T-helper 1 cell treated with Interleukin-12 subunit alpha and Interleukin-12 subunit beta and Interleukin-4 antibody, amounts not matched to agents 30 ng/mL and 1 ng/mL, for 36 hours (primary cell): ENCODE measurements around the gene KPTN. TPM values are rescaled to one million over a fixed set of nuclear protein-coding genes. Genes with fewer than 3 reads are reported as not detected.

Experiments
- intact Hi-C: fragments of 100-400 bp; cut with micrococcal nuclease; formaldehyde crosslinking; loops from one replicate; pipeline ENCODE4 v1.15.1; 2024
- total RNA-seq: library from RNA; stranded (reverse); gene quantifications from 2 replicates; pipeline ENCODE4 v1.2.3, GENCODE V29; 2022

KPTN gene
- total RNA-seq, 1 donor from 2014 or later = 11.0 TPM

- intact Hi-C loops = no loop called here
These were observed 13.4 kb downstream of the KPTN start for GRCh38 chr19:47470447-47471195.

DNA sequence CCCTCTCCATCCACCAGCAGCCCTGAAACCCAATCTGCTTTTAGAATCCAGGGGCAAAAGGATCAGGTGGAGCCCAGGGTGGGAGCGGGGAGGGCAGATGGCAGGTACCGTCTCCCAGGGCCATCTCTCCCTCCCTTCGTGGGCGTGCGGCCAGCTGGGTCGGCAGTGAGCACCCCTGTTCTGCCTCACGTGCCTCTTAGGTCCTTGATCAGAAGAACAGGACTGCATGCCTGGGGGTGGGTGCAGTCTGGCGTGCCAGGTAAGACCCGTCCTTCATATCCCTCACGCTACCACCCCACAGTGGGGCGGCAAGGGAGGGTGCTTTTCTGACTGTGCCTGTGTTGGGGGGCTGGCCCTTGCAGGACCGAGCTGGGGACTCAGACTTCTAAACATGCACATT lies 14.3 kb downstream of the KPTN start:
- intact Hi-C loops = no loop called here

GRCh38 chr19:47469363-47469700 lies 14.7 kb downstream of the KPTN start:
- intact Hi-C loops = no loop called here

DNA sequence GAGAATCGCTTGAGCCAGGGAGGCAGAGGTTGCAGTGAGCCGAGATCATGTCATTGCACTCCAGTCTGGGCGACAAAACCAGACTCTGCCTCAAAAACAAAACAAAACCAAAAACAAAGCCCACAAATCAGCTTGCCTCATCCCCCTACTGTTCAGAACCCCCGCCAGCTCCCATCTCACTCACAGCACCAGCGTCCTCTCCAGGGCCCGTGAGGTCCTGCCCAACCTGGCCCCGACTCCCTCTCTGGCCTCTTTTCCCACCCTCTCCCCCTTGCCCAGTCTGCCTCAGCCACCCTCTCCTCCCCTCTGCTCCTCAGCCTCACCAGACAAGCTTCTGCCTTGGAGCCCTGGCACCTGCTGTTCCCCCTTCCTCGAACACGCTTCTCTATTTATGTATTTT lies 16.1 kb downstream of the KPTN start:
- intact Hi-C loops = no loop called here

- intact Hi-C loops = no loop called here
These were observed 18.1 kb downstream of the KPTN start for GRCh38 chr19:47465957-47466356.

GRCh38 chr19:47464675-47465419 lies 19.2 kb downstream of the KPTN start:
- intact Hi-C loops = no loop called here

DNA sequence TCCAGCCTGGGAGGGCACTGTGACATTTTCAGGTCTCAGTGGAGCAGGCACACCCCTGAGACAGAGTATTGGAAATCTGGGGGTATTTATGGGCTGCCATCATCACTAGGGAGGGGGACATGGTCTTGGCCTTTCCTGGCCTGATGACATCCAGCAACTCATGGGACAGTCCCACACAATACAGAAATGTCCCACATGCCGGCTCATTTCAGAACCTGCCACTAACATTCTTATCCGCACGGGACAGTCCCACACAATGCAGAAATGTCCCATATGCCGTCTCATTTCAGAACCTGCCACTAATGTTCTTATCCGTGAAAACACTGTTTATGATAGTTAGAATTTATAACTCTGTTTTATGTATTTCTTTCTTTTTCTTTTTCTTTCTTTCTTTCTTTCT lies 22.1 kb downstream of the KPTN start:
- intact Hi-C loops = no loop called here

DNA sequence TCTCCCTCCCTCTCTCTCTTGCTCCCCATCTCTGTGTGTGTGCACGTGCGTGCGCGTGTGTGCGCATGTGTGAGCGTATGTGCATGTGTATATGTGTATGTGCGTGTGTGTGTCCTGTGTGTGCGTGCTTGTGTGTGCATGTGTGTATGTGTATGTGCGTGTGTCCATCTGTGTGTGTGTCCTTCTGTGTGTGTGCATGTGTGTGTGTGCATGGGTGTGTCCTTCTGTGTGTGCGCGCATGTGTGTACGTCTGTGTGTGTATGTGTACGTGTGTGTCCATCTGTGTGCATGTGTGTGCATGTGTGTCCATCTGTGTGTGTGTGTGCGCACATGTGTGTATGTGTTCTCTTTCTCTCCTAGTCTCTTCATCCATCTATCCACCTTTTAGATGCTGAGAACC lies 24.5 kb downstream of the KPTN start:
- intact Hi-C loops = no loop called here

DNA sequence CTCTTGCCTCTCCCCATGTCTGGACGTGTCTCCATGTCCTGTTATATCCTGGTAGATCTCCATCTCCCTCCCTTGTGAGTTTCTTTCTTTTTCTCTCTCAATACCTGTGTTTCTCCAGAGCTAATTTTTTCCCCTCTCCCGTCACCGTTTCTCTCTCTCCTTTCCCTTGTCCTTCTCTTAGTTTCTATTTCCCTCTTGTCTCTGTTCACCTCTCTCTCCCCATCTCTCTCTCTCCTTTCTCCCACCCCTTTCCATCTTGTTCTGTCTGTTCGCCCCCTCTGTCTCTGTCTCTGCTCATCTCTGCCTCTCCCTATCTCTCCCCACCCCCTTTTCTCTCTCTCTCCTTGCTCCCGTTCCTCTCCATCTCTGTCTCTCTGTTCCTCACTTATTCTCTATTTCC lies 25.3 kb downstream of the KPTN start:
- intact Hi-C loops = no loop called here

- intact Hi-C loops = no loop called here
These were observed 27.1 kb downstream of the KPTN start for GRCh38 chr19:47456721-47457474.

DNA sequence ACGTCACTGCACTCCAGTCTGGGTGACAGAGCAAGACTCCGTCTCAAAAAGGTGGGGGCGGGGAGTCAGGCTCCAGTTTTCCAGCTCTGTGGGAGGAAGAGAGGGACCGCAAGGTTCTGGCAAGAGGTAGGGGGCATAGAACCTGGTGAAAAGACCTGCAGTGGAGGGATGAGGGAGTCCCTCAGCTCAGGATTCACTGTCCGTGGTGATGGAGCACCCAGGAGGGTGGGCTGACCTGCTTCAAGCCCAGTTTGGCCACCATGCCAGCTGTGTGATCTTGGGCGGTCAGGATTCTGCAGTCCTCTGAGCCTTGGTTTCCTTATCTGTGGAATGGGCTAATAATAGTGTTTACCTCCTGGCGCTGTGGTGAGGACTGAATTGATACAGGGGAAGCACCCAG lies 33.5 kb downstream of the KPTN start:
- intact Hi-C loops = no loop called here

DNA sequence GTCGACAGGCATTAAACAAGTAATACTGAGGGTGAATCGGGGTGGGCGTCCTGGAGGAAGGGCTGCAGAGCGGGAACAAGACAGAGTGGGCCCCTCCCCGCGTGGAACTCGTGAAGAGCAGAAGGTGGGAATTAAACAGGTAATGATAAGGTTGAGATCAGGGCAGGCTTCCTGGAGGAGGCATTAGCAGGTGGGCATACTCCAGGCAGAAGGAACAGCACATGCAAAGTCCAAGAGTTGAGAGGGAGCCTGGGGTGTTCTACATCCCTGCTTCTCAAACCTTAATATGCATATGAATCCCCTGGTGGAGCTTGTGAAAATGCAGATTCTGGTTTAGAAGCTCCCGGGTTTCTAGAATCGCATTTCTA lies 35.7 kb downstream of the KPTN start:
- intact Hi-C loops = no loop called here

GRCh38 chr19:47447470-47448359 lies 36.3 kb downstream of the KPTN start:
- intact Hi-C loops = loop anchor here (1.0 kb wide), 5 partner anchors 19 to 298 kb away; partner anchors contain the start of genes KPTN, NAPA and NOP53

DNA sequence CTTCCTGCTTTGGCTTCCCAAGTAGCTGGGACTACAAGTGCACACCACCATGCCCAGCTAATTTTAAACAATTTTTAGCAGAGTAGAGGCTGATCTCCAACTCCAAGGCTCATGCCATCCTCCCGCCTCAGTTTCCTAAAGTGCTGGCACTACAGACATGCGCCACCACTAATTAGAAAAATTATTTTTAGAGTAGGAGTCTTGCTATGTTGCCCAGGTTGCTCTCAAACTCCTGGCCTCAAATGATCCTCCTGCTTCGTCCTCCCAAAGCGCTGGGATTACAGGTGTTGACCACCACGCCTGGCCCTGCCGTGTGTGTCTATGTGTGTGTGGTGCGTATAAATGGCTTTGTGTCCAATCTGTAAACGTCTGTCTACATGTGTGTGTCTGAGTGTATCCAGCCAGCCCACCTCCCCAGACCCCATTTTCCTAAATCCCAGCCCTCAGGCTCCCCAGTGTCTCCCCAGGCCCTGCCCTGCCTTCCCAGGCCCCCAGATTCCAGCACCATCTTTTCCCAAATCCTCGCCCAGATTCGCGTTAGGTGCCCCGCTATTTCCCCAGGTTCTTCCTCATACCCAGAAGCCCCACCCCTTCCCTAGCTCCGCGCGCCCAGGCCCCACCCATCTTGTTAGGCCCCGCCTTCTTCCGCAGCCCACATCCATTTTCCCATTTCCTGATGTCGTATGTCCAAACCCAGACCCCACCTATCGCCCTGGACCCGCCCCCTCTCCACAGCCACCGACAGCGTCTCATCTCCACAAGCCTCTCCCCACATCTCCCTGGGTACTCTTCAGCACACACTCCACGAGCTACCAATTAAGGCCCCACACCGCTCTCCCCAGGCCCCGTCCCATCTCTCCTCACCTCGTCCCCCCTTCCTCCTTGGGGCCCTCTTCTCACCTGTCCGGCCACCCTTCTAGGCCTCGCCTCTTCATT lies 37.2 kb downstream of the KPTN start:
- intact Hi-C loops = loop anchor here (1.0 kb wide), 5 partner anchors 19 to 298 kb away; partner anchors contain the start of genes KPTN, NAPA and NOP53

DNA sequence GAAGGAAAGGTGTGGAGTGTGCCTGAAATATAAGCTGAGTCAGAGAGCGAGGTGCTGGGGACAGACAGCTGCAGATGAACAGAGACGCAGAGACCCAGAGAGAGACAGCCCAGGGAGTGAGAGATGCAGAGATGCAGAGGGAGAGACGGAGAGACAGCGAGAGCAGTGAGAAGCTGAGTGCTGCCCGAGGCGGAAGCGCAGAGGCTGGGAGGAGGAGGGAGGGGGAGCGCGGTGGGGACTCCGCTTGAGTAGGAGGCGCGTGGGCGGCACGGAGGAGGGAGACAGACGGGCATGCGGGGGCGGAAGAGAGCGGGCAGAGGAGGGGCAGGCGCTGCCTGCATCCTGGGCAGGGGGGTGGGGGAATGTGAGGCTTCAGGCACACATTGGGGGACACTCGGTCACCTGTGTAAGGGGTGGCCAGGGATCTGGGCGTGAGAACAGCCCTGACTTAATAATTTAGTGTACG lies 38.0 kb downstream of the KPTN start:
- intact Hi-C loops = no loop called here

- intact Hi-C loops = no loop called here
These were observed 38.5 kb downstream of the KPTN start for GRCh38 chr19:47445527-47445926.

- intact Hi-C loops = loop anchor here (1.0 kb wide), 1 partner anchor 8 kb away; no protein-coding TSS in a partner anchor
These were observed 39.6 kb downstream of the KPTN start for GRCh38 chr19:47444388-47444821.

DNA sequence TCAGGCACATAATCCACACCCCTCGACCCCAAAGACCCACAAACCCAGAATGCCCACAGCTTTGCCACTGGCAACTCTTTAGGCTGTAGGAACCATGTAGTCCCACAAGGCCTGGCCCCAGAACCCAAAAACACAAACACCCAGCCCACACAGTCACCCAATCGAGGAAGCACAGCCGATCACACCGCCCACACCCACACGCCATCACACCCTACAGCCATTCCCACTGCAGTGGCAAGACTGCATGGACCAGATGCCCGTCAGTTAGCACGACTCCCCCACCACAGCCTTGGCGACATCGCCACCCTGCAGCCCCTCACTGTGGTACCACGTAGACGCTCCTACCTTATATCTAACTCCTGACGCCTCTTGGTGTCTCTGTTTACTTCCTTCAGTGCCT lies 40.7 kb downstream of the KPTN start:
- intact Hi-C loops = no loop called here

DNA sequence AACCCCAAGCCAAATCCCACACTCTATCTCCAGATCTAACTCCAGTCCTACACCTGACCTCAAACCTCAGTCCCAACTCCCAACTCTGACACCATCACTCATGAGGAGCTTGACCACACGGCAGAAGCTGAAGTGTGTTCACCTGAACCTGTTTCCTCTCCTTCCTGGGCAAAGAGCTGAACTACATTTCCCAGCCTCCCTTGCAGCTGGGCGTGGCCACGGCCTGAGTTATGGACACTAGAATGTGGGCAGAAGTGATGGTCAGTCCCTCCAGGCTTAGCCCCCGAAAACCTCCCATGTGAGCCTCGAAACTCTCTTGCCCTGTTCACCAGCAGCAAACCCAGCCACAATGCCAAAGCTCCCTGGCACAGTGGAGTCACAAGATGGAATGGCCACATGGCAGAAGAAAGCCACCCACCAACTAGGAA lies 45.2 kb downstream of the KPTN start:
- intact Hi-C loops = no loop called here

- intact Hi-C loops = loop anchor here (2.0 kb wide), 1 partner anchor 47 kb away; the partner anchor contains the start of gene KPTN
These were observed 46.5 kb downstream of the KPTN start for GRCh38 chr19:47437500-47437899.
